ENCODE measurements around the gene KCNA3.

DNA sequence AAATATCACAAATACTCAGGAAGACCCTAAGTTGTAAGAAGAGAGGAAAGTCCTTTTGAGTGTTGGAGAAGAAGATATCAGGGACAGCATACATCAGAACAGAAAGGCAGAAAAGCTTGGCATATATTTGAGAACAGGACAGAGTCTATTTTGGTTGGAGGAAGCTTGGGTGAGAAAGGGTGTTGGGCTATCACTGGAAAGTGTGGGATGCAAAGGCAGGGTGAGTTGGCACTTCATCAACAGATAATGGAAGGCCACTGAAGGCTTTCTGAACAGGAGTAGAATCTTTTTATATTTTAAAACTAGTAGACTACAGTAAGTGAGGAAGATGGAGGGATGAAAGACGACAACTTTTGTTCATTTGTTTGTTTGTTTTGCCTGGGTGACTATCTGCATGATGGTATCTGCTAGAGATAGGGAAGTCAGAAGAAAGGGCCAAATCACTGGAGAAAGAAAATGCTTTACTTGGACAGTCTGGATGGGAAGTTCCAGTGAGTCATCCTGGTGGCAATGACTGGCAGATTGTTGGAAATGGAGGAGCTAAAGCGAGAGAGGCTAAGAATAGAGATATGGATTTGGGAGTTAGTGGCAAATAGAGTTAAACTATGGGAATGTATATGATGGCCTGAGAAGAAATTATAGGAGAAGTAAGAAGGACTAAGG, 34.9 kb downstream of the KCNA3 start:
- TF ChIP-seq PCBP1 (IDR thresholded peaks at IDR 0.05; ENCODE audit: low read depth, low read length, poor library complexity, severe bottlenecking) (no peak), BHLHE40 (IDR thresholded peaks at IDR 0.05; ENCODE audit: low read length) (no peak), NFYB (IDR thresholded peaks at IDR 0.05; ENCODE audit: extremely low read depth, insufficient read length) (no peak), POLR2AphosphoS5 (IDR thresholded peaks at IDR 0.05; ENCODE audit: control insufficient read depth, insufficient read depth, low read depth, low read length) (no peak), SMAD1 (IDR thresholded peaks at IDR 0.05; ENCODE audit: low read depth, low read length, partially characterized antibody) (no peak), PHB (CRISPR knock-in tag; IDR thresholded peaks at IDR 0.05) (no peak), PTTG1 (tag; IDR thresholded peaks at IDR 0.05; ENCODE audit: low read depth) (no peak), MECOM (CRISPR knock-in tag; IDR thresholded peaks at IDR 0.05) (no peak), GTF2A2 (tag; IDR thresholded peaks at IDR 0.05) (no peak), ZNF311 (CRISPR knock-in tag; IDR thresholded peaks at IDR 0.05) (no peak)
- TF ChIP-seq, protein P1, sequence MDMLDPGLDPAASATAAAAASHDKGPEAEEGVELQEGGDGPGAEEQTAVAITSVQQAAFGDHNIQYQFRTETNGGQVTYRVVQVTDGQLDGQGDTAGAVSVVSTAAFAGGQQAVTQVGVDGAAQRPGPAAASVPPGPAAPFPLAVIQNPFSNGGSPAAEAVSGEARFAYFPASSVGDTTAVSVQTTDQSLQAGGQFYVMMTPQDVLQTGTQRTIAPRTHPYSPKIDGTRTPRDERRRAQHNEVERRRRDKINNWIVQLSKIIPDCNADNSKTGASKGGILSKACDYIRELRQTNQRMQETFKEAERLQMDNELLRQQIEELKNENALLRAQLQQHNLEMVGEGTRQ (CRISPR knock-in tag; IDR thresholded peaks at IDR 0.05) = no peak
- TF ChIP-seq, protein P2, sequence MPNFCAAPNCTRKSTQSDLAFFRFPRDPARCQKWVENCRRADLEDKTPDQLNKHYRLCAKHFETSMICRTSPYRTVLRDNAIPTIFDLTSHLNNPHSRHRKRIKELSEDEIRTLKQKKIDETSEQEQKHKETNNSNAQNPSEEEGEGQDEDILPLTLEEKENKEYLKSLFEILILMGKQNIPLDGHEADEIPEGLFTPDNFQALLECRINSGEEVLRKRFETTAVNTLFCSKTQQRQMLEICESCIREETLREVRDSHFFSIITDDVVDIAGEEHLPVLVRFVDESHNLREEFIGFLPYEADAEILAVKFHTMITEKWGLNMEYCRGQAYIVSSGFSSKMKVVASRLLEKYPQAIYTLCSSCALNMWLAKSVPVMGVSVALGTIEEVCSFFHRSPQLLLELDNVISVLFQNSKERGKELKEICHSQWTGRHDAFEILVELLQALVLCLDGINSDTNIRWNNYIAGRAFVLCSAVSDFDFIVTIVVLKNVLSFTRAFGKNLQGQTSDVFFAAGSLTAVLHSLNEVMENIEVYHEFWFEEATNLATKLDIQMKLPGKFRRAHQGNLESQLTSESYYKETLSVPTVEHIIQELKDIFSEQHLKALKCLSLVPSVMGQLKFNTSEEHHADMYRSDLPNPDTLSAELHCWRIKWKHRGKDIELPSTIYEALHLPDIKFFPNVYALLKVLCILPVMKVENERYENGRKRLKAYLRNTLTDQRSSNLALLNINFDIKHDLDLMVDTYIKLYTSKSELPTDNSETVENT (CRISPR knock-in tag; IDR thresholded peaks at IDR 0.05) = no peak
- TF ChIP-seq, protein P3, sequence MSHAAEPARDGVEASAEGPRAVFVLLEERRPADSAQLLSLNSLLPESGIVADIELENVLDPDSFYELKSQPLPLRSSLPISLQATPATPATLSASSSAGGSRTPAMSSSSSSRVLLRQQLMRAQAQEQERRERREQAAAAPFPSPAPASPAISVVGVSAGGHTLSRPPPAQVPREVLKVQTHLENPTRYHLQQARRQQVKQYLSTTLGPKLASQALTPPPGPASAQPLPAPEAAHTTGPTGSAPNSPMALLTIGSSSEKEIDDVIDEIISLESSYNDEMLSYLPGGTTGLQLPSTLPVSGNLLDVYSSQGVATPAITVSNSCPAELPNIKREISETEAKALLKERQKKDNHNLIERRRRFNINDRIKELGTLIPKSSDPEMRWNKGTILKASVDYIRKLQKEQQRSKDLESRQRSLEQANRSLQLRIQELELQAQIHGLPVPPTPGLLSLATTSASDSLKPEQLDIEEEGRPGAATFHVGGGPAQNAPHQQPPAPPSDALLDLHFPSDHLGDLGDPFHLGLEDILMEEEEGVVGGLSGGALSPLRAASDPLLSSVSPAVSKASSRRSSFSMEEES (CRISPR knock-in tag; IDR thresholded peaks at IDR 0.05) = no peak
